Measurements from ENCODE around the gene TRAK2.

GRCh38 chr2:201413552-201413951 lies 37.7 kb downstream of the TRAK2 start:
- TF ChIP-seq CTCF (conservative IDR thresholded peaks at IDR 0.05 in 1 of 2, IDR thresholded peaks at IDR 0.05 in 1 of 2; ENCODE audit: extremely low read depth in 1 of 2, insufficient read depth in 1 of 2, low read depth in 1 of 2, low read length in 2 of 2) (no peak), EZH2 (IDR thresholded peaks at IDR 0.05; ENCODE audit: borderline replicate concordance, low read length) (no peak)

Data from mammary epithelial cell (primary cell).